Thyroid gland (tissue), 4 donors: ENCODE measurements around the gene FMN2. TPM values are rescaled to one million over a fixed set of nuclear protein-coding genes. Genes with fewer than 3 reads are reported as not detected.

Source experiments
- DNase-seq, 2 donors: peaks; one replicate each; pipeline ENCODE4 v3.0.0-alpha.2; 2019
- H3K27ac ChIP-seq, 3 donors: fragments of 200-600 bp; sonication (generic); 1 replicate in 2 of 3; 2 replicates in 1 of 3; pipeline ENCODE4 v1.5.1; 2016 to 2019; ENCODE audit warnings: mild to moderate bottlenecking in 1 of 3, moderate library complexity in 1 of 3
- H3K27me3 ChIP-seq: fragments of 200-600 bp; sonication (generic); one replicate; pipeline ENCODE4 v1.5.1; 2019
- H3K36me3 ChIP-seq, 2 donors: fragments of 200-600 bp; sonication (generic); one replicate each; pipeline ENCODE4 v1.5.1; 2016 to 2019
- H3K4me1 ChIP-seq, 2 donors: fragments of 200-600 bp; sonication (generic); one replicate each; pipeline ENCODE4 v1.5.1; 2017 to 2019
- H3K4me3 ChIP-seq, 3 donors: fragments of 200-600 bp; sonication (generic); replicated peaks in 1 of 3; 1 replicate in 2 of 3; 2 replicates in 1 of 3; pipeline ENCODE4 v1.5.1; 2016; ENCODE audit warnings: mild to moderate bottlenecking in 1 of 3
- H3K9me3 ChIP-seq: fragments of 200-600 bp; sonication (generic); one replicate; pipeline ENCODE4 v1.5.1; 2017
- POLR2A ChIP-seq, 2 donors: fragments of 450-650 bp; IDR thresholded peaks; one replicate each; pipeline ENCODE4 v1.6.1; 2017; ENCODE audit warnings: antibody characterized with exemption in 2 of 2, mild to moderate bottlenecking in 2 of 2, moderate library complexity in 1 of 2
- WGBS, 2 donors: methylation state at CpG; one replicate each; pipeline ENCODE4 v1.1.5; 2017; 5-methylcytosine and 5-hydroxymethylcytosine counted together
- intact Hi-C: fragments of 100-400 bp; cut with DNase I; formaldehyde crosslinking; loops from one replicate; pipeline ENCODE4 v1.15.1; 2023
- total RNA-seq, 4 donors: library from RNA; depleted of rRNA; stranded (reverse); fragments of >200 nt; gene quantifications; one replicate each; pipeline ENCODE4 v1.2.3, GENCODE V29; 2016
- TF ChIP-seq, protein P1 (sequence below), 6 experiments: fragments of 200-600 bp in 3 of 6; fragments of 450-650 bp in 3 of 6; sonication (generic) in 3 of 6; IDR thresholded peaks; one replicate each; pipeline ENCODE4 v1.5.1; 2016 to 2019; ENCODE audit warnings: antibody characterized with exemption in 6 of 6, mild to moderate bottlenecking in 2 of 6, inconsistent platforms in 1 of 6, moderate library complexity in 1 of 6

Gene FMN2
- total RNA-seq, 4 donors from 2014 or later = 0.78 to 6.2 (median 1.3) TPM; not detected in 1

DNA sequence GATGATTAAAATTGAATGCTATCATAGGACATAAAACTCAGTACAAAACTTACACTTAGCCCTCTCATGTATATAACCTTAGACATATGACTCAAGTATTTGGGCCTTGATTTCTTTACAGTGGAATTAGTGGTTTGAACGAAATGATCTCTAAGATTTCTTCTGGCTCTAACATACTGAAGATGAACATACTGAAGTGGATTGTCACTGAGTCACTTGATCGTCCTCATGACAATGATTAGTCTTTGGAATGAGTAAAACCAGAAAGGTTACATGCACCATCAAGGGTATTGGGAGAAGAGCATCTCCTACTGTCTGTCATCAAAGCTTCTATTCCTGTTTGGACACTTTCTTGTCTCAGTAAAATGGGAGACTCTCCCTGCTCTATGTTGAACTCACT lies 17.4 kb downstream of the FMN2 start:
- Histone ChIP-seq H3K36me3 (no peaks in the 10 kb centered on the region), H3K9me3 (no peaks in the 10 kb centered on the region), H3K27me3 (no peaks in the 10 kb centered on the region), H3K4me1 (no peaks in the 10 kb centered on the region), H3K4me3 (no peak overlapping the region), H3K27ac (no peak overlapping the region)
- DNase-seq = no peak
- intact Hi-C loops = no loop called here
- 90 to 94% methylated on average over 2 of the region's 2 CpGs for WGBS, 2 donors
- no peak for TF ChIP-seq POLR2A (IDR thresholded peaks at IDR 0.05)
- TF ChIP-seq, protein P1, sequence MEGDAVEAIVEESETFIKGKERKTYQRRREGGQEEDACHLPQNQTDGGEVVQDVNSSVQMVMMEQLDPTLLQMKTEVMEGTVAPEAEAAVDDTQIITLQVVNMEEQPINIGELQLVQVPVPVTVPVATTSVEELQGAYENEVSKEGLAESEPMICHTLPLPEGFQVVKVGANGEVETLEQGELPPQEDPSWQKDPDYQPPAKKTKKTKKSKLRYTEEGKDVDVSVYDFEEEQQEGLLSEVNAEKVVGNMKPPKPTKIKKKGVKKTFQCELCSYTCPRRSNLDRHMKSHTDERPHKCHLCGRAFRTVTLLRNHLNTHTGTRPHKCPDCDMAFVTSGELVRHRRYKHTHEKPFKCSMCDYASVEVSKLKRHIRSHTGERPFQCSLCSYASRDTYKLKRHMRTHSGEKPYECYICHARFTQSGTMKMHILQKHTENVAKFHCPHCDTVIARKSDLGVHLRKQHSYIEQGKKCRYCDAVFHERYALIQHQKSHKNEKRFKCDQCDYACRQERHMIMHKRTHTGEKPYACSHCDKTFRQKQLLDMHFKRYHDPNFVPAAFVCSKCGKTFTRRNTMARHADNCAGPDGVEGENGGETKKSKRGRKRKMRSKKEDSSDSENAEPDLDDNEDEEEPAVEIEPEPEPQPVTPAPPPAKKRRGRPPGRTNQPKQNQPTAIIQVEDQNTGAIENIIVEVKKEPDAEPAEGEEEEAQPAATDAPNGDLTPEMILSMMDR (IDR thresholded peaks at IDR 0.05) = no peak

DNA sequence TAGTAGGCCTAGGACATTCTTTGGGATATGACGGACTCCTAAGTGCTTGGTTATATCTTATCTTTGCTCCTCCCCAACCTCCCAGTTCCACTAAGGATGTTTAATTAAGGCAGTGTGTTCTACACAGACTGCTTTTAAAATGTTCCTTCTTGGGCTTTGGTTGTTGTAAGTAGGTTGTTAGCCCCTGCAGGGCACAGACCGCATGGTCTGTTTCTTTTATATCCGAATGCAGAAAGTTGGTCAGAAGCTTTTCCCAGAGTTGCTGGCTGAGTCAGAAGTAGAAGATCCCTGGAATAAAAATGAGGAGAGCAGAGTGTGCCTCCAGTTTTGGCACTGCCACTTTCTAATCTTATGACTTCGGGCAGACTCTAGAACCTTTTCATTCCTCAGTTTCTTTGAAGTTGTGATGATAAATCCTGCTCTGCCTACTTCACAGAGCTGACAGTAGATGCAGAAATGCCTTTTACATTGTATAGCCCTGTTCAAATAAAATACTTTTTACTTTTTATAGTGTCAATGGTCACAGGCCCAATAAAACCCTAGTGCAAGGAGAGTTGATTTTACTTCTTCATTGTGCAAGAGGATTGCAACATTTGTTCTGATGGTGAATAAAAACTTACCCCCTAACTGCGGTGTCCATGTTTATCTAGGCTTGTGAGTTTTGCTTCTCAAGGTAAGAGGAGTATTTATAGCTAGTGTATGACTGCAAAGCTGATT lies 18.4 kb downstream of the FMN2 start:
- H3K4me1 ChIP-seq = no peaks in the 10 kb centered on the region
- no peaks in the 10 kb centered on the region for H3K27me3 ChIP-seq
- WGBS, 2 donors = 53 to 68% methylated on average over 5 of the region's 5 CpGs
- no peak overlapping the region for H3K4me3 ChIP-seq
- H3K9me3 ChIP-seq = no peaks in the 10 kb centered on the region
- intact Hi-C loops = no loop called here
- H3K27ac ChIP-seq = no peak overlapping the region
- no peak for DNase-seq
- TF ChIP-seq, protein P1 (IDR thresholded peaks at IDR 0.05) = no peak
- no peak for TF ChIP-seq POLR2A (IDR thresholded peaks at IDR 0.05)
- H3K36me3 ChIP-seq = no peaks in the 10 kb centered on the region

DNA sequence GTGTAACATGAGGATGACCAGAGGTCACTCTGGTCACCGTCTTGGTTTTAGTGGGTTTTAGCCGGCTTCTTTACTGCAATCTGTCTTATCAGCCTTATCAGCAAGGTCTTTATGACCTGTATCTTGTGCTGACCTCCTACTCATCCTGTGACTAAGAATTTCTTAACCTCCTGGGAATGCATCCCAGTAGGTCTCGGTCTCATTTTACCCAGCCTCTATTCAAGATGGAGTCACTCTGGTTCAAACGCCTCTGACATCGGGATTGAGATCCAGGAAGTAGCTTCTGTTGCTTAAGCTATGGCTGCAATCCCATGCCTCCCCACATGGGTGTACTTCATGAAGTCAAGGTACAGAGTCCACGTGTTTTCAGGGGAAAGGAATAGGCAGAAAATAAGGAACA lies 19.9 kb downstream of the FMN2 start:
- H3K4me3 ChIP-seq = no peak overlapping the region
- intact Hi-C loops = no loop called here
- H3K4me1 ChIP-seq = no peaks in the 10 kb centered on the region
- no peak overlapping the region for H3K27ac ChIP-seq
- no peak for DNase-seq
- H3K27me3 ChIP-seq = no peaks in the 10 kb centered on the region
- WGBS, 2 donors = 85 to 91% methylated on average over 6 of the region's 6 CpGs
- no peaks in the 10 kb centered on the region for H3K36me3 ChIP-seq
- no peaks in the 10 kb centered on the region for H3K9me3 ChIP-seq
- no peak for TF ChIP-seq POLR2A (IDR thresholded peaks at IDR 0.05)
- TF ChIP-seq, protein P1 (IDR thresholded peaks at IDR 0.05) = no peak

DNA sequence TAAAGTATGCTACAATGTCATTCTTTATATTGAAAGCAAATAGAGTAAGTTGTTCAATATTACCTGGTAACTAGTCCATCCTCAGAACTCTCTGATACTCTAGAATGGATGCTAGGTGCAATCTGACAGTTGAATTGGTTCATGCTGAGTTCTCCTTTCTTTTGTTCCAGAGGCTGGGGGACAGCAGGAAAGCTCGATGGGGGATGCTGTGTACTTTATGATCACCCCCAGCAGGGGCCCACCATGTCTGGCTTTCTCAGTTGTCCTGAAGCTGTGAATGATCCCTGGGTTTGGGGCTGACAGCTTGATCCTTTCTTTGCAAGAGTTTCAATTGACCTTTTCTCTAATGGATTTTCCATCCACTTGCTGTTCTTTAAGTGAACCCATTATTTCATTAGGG lies 22.5 kb downstream of the FMN2 start:
- TF ChIP-seq, protein P1 (IDR thresholded peaks at IDR 0.05) = no peak
- no peak for TF ChIP-seq POLR2A (IDR thresholded peaks at IDR 0.05)
- intact Hi-C loops = no loop called here
- no peak overlapping the region for H3K4me3 ChIP-seq
- 39 to 40% methylated on average over 1 of the region's 1 CpG for WGBS, 2 donors
- H3K27me3 ChIP-seq = no peaks in the 10 kb centered on the region
- no peaks in the 10 kb centered on the region for H3K4me1 ChIP-seq
- H3K36me3 ChIP-seq = no peaks in the 10 kb centered on the region
- no peak for DNase-seq
- no peak overlapping the region for H3K27ac ChIP-seq
- H3K9me3 ChIP-seq = no peaks in the 10 kb centered on the region

- intact Hi-C loops = no loop called here
- no peaks in the 10 kb centered on the region for H3K9me3 ChIP-seq
- DNase-seq = no peak
- no peak overlapping the region for H3K4me3 ChIP-seq
- 87 to 93% methylated on average over 6 of the region's 6 CpGs for WGBS, 2 donors
- TF ChIP-seq, protein P1 (IDR thresholded peaks at IDR 0.05) = no peak
- TF ChIP-seq POLR2A (IDR thresholded peaks at IDR 0.05) = no peak
- no peak overlapping the region for H3K27ac ChIP-seq
- no peaks in the 10 kb centered on the region for H3K36me3 ChIP-seq
- H3K4me1 ChIP-seq = no peaks in the 10 kb centered on the region
- no peaks in the 10 kb centered on the region for H3K27me3 ChIP-seq
Observed at GRCh38 chr1:240115831-240116230, 24.1 kb downstream of the FMN2 start.
